Measurements from ENCODE around the gene GAS2L1.

The GAS2L1 gene

GRCh38 chr22:29306175-29306834, at the start of gene GAS2L1:
TSS of gene GAS2L1 (plus strand) at chr22:29306650. CDS start at chr22:29308106, 1,456 bp downstream.
- DNase-seq: peak; percentile 71

GRCh38 chr22:29257751-29258181, 48.7 kb upstream of the GAS2L1 start:
- DNase-seq: no peak

- DNase-seq: no peak
Observed at GRCh38 chr22:29258407-29259252, 47.8 kb upstream of the GAS2L1 start.

GRCh38 chr22:29259253-29259899, 47.1 kb upstream of the GAS2L1 start:
- no peak for DNase-seq

- no peak for DNase-seq
Observed at GRCh38 chr22:29260031-29260560, 46.4 kb upstream of the GAS2L1 start.

- DNase-seq: no peak
Observed at GRCh38 chr22:29260601-29261315, 45.7 kb upstream of the GAS2L1 start.

GRCh38 chr22:29263791-29264276, 42.6 kb upstream of the GAS2L1 start:
- no peak for DNase-seq

GRCh38 chr22:29265305-29265704, 41.1 kb upstream of the GAS2L1 start:
- DNase-seq: no peak

GRCh38 chr22:29265929-29266328, 40.5 kb upstream of the GAS2L1 start:
- no peak for DNase-seq

- no peak for DNase-seq
Observed at GRCh38 chr22:29266564-29267461, 39.6 kb upstream of the GAS2L1 start.

- DNase-seq: no peak
Observed at GRCh38 chr22:29267462-29267857, 39.0 kb upstream of the GAS2L1 start.

GRCh38 chr22:29267858-29268510, 38.5 kb upstream of the GAS2L1 start, which contains the start of the genes EWSR1 and RHBDD3:
TSS of gene EWSR1 (plus strand) at chr22:29268268. CDS start at chr22:29268337, 69 bp downstream.
TSS of gene RHBDD3 (minus strand) at chr22:29267981. CDS start at chr22:29265626, 2,355 bp downstream.
- DNase-seq: peak; percentile 97

- peak; percentile 71 for DNase-seq
Observed at GRCh38 chr22:29268511-29269229, 37.8 kb upstream of the GAS2L1 start.

- no peak for DNase-seq
Observed at GRCh38 chr22:29269230-29269604, 37.2 kb upstream of the GAS2L1 start.

- no peak for DNase-seq
Observed at GRCh38 chr22:29269731-29270474, 36.5 kb upstream of the GAS2L1 start.

GRCh38 chr22:29270475-29271271, 35.8 kb upstream of the GAS2L1 start:
- no peak for DNase-seq

GRCh38 chr22:29272624-29273023, 33.8 kb upstream of the GAS2L1 start:
- DNase-seq: no peak

- DNase-seq: no peak
Observed at GRCh38 chr22:29275167-29275566, 31.3 kb upstream of the GAS2L1 start.

Data from T1000 (cell line).